SKM-1 (cell line): ENCODE data around the gene TTC27.
"Not testable (repeated sequence)": the region's sequence is repeated elsewhere in the genome, so short reads cannot be mapped to it uniquely, and the experiment has no call there.

Experiments used
- DNase-seq: peaks from one replicate; lab custom pipeline; 2025; ENCODE audit not compliant: unreplicated experiment; lab: John Stamatoyannopoulos, UW

Gene TTC27

DNA sequence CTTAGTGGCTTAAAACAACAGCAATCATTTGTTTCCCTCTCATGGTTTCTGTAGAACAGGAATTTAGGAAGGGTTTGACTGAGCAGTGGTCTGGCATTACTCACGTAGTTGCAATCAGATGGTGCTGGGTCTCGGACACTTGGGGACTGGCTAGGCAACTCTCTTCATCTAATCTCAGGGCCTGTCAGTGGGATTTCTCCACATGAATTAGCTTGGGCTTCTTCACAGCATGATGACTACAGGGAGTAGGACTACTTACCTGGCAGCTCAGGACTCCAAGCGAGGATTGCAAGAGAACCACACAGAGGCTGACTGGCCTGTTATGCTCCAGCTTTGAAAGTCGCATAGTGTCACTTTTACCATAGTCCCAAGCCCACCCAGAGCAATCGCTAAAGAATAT, 125.1 kb downstream of the TTC27 start:
- DNase-seq, result no peak

DNA sequence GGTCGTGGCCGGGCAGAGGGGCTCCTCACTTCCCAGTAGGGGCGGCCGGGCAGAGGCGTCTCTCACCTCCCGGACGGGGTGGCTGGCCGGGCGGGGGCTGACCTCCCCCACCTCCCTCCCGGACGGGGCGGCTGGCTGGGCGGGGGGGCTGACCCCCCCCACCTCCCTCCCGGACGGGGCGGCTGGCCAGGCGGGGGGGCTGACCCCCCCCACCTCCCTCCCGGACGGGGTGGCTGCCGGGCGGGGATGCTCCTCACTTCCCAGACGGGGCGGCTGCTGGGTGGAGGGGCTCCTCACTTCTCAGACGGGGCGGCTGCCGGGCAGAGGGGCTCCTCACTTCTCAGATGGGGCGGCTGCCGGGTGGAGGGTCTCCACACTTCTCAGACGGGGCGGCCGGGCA, 126.8 kb downstream of the TTC27 start:
- not testable (repeated sequence) for DNase-seq

DNA sequence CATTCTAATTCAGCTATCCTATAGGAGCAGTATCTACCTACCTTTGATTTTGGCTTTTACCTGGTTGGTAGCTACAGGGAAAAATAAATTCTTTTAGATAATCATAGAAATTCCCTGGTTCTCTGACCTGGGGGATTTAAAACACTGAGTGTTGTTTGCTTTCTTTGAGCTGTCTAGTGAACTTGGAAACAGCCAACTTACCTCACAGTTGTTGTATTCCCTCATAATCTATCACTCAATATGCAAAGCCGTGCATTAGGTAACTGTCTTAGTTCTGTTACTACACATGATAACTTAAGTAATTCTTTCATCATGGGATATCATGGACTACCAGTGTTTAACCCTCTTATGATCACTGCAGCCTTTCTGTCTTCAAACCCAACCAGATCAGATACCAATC, 127.8 kb downstream of the TTC27 start:
- no peak for DNase-seq

DNA sequence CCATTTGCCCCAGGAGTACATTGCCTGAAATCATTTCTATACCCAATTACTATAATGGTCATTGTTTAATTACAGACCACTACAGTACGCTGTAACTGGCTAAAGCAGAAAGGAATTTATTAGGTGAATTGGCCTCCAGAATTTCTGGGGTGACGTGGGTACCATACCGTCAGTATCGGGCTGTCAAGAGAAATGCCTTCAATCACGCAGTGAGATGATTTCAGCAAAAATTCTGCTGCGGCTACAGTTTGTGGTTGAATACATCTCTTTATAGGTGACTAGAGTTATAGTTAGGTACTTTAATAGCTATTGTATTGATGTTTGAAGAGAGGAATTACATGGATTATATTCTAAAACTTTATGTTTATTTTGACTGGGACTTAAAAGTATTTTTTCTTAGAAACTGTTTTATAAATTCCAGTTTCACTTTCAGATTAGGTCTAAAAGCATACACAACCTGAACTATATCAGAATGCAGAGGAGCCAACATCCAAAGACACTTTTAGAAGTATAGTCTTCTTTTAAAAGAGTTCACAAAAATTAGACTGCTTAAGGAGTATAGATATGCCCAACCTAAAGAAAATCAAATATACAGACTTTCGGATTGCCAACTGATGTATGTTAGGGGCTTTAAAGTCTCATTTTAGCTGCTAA, 128.4 kb downstream of the TTC27 start:
- no peak for DNase-seq

DNA sequence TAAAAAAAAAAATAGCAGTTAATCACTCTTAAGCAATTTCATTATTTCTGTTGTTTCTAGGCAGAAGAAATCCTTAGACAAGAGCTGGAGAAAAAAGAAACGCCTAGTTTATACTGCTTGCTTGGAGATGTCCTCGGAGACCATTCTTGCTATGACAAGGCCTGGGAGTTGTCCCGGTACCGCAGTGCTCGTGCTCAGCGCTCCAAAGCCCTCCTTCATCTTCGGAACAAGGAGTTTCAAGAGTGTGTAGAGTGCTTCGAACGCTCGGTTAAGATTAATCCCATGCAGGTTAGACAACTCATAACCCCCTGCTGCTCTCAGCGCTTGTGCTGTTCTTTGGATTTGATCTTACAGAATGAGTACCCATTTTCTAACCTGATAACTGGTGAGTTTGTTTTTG, 130.4 kb downstream of the TTC27 start:
- no peak for DNase-seq

DNA sequence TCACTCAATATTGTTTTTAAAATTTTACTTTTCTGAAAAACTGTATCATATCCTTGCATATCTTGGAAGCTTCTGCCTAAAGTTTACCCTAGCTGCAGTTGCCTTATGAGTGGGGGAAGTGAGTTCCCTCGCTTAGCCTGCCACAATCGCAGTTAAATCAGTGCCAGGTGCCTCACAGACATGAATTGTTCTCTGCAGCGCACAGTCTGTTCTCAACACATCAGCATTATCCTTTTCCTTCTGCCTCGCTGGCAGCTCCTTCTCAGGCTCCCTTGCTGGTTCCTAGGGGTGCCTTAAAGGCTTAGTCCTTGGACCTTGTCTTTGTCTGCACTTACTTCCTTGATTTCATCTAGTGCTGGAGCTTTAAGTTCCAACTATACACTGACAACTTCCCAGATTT, 132.8 kb downstream of the TTC27 start:
- DNase-seq, result no peak

DNA sequence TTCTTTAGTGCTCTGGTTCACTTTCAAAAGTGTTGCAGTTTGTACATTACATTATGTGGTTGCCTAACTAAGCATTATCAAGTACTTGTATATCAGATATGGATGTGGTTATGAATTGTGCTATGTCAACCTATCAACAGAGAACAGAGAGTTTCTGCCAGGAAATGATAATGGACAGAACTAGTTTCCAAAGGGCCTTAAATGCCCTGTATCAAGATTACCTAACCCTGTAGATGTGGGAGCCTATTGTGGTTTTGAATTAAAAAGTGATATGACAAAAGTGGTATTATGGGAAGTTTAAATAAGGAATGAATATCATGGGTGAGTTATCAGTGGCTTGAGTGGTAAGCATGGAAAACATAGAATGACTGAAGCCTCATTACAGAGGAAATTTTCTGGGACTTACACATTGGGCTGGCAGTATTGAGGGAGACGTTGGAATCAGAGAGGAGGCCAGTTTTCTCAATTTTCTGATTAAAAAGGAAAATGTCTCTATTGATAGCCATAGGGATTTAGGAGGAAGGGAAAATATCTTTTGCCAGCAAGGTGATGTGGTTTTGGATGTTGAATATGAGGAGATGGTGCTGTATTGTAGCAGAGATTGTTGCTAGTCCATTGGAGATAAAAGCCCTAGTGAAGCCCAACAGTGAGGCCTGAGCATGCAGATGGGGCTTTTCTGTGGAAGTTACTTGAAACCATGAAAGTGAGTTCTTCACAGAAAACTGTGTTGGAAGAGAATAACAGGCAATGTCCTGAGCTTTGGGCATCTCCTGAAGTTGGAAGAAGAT, 140.7 kb downstream of the TTC27 start:
- DNase-seq, result no peak

DNA sequence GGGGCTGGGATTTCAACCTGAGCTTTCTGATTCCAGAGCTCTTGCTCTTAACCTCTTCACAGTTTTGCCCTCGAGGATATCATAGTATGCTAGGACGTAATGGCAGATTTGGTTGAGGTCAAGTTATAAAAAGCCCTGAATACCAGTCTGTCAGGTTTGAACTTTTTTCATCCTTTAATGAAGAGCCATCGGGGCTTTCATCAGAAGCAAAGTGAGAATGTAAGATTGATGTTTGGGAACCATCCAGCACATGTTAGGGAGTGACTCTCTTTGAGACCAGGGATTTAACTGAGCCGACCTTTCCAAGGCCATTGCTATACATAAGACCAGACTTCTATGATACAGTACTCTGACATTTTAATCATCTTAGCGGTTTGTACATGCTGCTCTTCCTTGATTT, 142.5 kb downstream of the TTC27 start:
- no peak for DNase-seq

DNA sequence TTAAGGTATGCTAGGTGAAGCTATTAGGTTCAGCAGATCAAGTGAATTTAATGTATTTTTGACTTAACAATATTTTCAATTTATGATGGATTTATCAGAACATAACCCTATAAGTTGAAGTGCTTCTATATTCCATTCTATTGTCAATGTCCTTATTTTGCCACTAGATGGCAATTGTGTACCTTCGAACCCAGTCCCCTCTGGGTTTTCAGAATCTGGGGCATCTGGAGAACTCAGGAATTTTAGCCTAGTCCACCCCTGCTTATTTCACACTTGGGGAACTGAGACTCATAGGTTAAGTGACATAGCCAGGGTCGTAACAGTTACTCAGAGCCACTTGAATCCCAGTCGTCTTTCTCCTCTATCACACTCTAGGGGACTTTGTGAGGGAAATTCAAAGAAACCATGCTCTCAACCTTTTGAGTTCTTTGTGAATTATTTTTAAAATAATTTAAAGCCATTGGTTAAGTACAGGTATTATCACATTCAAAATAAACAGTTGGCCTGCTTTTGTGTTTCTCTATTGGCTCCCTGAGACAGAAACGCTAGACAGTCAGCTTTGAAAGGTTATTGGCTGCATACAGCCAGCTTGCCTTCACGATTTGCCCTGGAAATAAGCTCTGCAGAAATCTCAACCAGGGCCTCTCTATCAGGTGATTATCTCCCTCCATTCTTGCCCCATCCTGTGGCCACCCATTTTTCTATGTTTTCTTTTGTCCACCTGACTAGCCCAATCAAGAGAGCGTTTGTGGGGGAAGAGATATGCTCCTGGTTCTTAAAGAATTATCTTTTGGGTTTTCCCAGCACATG, 145.0 kb downstream of the TTC27 start:
- no peak for DNase-seq

DNA sequence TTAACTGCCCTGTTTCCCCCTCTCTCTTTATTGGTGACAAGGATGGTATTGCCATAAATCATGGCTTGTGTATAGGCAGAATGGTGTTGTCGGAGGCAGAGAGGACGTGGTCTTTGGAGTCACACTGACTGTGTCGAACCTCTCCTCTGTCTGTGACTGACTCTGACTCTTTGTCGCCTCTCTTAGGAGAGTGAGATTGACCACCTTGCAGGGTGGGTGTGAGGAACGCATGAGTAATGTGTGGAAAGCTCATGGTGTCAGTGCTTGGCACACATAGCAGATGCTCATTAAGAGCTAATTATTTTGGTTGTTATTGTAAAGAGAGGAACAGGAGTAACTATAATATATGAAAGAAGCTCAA, 145.6 kb downstream of the TTC27 start:
- no peak for DNase-seq

DNA sequence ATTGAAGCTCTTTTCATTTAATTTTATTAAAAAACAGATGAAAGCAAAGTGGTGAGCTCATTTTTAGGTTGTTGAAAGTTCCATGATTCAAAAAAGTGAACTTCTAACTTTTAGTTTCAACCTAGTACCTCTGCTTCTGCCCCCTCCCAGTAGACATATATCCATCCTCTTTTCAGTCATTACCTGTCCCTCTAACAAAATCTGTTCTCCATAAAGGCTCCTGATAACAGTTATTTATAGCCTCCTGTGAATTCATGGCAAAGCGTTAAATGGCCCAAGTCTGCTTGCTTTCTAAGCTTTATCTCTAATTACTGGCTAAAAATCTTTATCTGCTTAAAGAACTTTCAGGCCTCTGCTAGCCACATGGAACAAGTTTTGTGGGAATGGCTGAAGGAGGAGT, 148.1 kb downstream of the TTC27 start:
- DNase-seq, result no peak

DNA sequence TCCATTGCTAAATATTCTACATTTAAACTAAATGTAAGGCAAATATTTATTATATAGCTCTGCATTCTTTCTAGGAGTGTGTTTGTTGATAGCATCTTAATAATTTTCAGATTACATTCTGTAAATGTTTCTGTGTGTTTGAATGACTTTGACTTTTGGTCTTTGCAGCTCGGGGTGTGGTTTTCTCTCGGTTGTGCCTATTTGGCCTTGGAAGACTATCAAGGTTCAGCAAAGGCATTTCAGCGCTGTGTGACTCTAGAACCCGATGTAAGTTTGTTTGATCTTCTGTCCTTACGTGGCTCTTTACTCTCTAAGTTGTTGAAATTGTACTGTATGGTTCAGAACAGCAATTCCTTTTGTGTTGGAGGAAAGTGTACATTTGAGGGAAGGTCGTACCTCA, 149.9 kb downstream of the TTC27 start:
- no peak for DNase-seq

DNA sequence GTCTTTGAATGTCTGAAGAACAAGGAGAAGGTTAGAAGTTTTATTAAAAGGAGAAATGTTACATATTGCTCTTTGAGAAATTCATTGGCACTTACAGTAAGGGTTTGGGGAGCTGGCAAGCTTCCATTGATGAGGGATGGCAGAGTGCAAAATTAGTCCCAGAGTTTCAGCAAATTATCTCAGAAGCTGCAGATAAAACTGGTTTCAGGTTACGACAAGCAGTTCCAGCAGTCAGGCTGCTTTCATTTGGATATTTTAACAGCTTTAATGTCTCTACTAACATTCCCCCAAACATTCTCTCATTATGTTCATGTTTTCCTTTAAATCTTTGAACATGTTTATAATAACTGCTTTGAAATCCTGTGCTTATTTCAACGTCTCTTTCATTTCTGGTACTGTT, 153.1 kb downstream of the TTC27 start:
- DNase-seq, result no peak

DNA sequence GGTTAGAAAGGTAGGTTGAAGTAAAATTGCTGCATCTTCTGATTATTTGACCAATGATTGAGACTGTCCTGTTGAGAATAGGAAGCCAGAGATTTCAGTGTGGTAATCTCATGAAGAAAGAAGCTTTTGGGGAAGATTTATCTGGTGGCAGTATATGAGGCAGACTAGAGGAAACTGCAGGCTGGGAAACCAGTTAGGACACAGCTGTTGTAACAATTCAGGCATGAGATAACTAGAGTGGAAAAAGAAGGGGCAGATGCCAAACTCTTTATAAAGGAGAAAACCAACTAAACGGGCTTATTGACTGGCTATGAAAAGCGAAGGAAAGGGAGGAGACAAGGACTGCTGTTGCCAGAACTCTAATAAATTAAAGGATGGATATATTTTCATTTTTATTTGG, 155.6 kb downstream of the TTC27 start:
- no peak for DNase-seq

DNA sequence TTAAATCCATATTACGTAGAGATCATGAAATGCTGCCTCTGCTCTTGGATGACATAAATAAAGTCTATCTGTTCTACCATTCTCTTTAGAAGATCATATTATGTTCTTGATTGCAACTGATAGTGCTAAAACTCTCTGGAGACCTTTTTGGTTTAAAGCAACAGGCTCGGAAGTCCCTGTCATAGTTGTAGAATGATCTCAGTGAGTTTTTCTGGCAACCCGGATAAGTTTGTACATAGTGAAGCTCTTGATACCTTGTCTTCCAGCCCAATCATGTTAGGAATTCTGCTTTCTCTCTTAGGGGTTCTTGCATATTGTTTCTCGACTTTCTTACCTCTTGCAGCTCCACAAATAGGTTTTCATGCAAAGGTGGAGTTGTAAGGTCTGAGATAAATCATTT, 156.1 kb downstream of the TTC27 start:
- no peak for DNase-seq

DNA sequence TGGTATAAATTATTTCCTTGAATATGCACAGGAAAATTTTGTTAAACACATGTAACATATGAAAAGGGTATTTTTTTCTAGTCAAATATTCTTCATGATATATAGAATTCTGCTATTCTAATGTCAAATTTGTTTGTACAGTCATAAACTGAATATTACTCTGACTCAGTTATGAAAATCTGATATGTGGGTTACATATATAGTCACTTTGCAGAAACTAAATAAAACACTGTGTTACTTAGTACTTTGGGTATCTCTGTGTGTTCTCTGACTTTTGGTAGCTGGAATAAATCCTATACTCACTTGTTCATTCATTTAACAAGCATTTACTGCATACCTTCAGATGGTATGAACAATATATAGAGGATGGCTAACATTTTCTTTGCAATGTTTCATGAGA, 159.4 kb downstream of the TTC27 start:
- DNase-seq, result no peak

DNA sequence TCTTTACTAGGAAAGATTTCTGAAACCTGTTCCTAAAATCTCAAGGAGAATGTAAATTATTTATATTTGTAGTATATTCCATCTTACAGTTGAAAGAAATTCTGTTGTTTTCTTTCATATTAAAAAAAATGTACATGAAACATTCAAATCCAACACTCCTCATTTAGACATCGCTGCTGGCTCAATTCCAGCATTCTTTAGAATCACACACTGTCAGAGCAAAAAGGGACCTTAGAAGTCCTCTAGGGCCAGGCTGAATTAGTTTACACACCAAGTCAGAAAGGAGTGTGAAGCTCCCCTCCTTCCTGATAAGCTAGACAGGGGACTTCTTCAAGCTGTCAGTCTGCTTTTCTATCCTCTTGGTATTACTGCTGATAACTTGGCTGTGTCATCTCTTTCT, 160.3 kb downstream of the TTC27 start:
- DNase-seq, result no peak

DNA sequence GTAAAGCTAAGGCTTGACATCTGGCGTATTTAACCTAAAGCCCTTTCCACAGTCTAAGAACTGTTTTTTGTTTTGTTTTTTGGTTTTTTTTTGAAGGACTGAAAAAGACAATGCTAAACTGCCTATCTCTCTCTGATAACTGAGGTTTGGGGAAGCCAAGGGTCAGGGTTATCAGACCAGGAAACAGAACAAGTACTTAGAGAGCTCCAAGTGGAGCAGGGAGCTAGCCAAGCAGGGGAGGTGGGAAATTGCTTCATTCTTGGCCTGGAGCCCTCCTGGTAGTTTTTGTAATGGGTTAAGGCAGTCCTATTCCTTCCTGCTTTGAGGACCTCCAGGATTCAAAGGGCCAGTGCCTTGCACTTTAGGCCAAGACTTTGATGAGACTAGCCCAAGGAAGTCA, 164.6 kb downstream of the TTC27 start:
- no peak for DNase-seq

DNA sequence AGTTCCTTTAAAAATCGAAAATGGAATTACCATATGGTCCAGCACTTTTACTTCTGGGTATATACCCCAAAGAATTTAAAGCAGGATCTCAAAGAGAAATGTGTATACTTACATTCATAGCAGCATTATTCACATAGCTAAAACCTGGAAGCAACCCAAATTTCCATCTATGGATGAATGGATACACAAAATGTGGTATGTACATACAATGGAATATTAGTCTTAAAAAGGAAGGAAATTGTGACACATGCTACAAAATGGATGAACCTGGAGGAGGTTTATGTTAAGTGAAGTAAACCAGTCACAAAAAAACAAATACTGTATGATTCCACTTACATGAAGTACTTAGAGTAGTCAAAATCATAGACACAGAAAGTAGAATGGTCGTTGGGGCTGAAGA, 171.0 kb downstream of the TTC27 start:
- DNase-seq, result no peak

DNA sequence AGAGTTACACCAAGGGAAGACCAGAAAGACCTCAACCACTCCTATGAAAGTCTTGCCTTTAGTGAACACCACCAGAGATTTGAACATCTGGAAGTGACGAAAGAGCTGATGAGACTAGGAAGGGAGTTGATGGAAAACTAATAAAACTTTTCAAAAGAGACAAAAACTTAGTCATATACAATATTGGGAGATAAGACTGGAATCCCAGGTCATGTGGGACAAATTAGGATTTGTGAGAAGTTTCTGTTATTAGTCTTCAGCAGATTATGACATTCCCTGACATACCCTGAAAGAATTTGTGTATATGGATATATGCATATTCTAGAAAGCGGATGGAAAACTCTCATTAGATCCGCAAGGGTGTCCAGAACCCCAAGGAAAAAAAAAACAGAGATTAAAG, 173.9 kb downstream of the TTC27 start:
- DNase-seq, result no peak

DNA sequence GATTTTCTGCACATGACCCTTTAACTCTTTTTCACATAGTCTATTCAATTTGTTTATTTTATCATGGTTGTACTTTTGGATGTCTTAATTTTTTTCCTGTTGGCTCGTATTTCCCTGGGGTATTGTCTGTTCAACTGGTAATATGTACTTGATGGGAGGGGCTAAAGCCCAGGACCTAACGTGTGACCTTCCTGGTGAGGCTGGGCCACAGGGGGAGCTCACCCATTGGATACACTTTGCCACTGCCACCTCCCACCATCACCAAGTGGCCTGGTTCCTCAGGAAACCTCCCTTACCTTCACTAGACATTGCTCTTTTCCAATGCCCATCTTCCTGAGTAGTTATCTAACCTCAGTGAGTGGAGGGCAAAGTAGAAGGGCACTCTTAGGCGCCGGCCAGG, 175.0 kb downstream of the TTC27 start:
- DNase-seq, result no peak

DNA sequence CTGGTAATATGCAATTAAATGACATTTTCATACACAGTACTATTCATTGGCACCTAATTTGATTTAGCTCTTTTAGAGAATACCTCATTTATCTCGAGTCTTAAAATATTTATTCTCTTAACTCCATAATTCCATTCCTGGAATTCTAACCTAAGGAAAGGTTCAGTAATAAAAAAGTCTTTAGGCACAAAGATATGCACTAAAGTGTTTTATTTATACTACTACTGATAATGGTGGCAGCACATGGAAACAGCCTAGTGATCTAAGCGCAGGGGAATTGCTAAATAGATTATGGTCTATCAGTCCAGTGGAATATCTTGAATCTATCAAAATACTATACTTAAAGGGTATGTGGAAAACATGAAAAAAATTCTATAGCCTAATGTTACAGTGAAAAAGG, 176.4 kb downstream of the TTC27 start:
- no peak for DNase-seq
